ENCODE data around the gene DLGAP3. TPM values are rescaled to one million over a fixed set of nuclear protein-coding genes. Genes with fewer than 3 reads are reported as not detected.

DLGAP3 gene
- total RNA-seq, 1 experiment from 2014 or later: 0.27 TPM

GRCh38 chr1:34816332-34816731, 113.1 kb downstream of the DLGAP3 start:
- Histone ChIP-seq H3K79me2 (ENCODE audit: insufficient read depth, low read length) (no peaks in the 10 kb centered on the region), H3K27ac (ENCODE audit: low read depth, low read length) (no peak overlapping the region), H3K36me3 (ENCODE audit: control insufficient read depth in 1 of 2, insufficient read depth in 2 of 2, low read length in 2 of 2) (no peaks in the 10 kb centered on the region), H2AFZ (ENCODE audit: low read depth, low read length, poor library complexity, severe bottlenecking) (no peak overlapping the region), H4K20me1 (ENCODE audit: insufficient read depth) (no peaks in the 10 kb centered on the region), H3K9ac (ENCODE audit: low read length) (no peak overlapping the region), H3K9me2 (ENCODE audit: insufficient read depth) (no peaks in the 10 kb centered on the region), H3K9me3 (ENCODE audit: control insufficient read depth in 1 of 2, insufficient read depth in 1 of 2, low read depth in 1 of 2, low read length in 2 of 2) (no peaks in the 10 kb centered on the region), H3K27me3 (ENCODE audit: insufficient read depth, low read length) (no peaks in the 10 kb centered on the region), H3K4me1 (ENCODE audit: control insufficient read depth in 1 of 2, insufficient read depth in 2 of 2, low read length in 2 of 2) (no peaks in the 10 kb centered on the region), H3K4me2 (ENCODE audit: low read length) (no peak overlapping the region), H3K4me3 (replicated peaks in 1 of 2; ENCODE audit: low read depth in 1 of 2, low read length in 2 of 2) (no peak overlapping the region)
- CTCF ChIA-PET: no interaction called here
- ATAC-seq (no peak), DNase-seq (ENCODE audit: low read depth, low spot score) (no peak)
- RAD21 ChIA-PET (ENCODE audit: low non-redundant PET in 1 of 2, low total read pairs in 2 of 2, uncharacterized antibody in 2 of 2, unreplicated experiment in 2 of 2): no interaction called here
- no TSS peak for BruUV-seq (replicated peaks)
- TF ChIP-seq EGR1 (IDR thresholded peaks at IDR 0.05; ENCODE audit: low read depth): no peak
- TF ChIP-seq FOSL1 (IDR thresholded peaks at IDR 0.05; ENCODE audit: low read depth): no peak
- no peak for TF ChIP-seq CEBPB (IDR thresholded peaks at IDR 0.05; ENCODE audit: low read depth)
- TF ChIP-seq JUND (IDR thresholded peaks at IDR 0.05): no peak
- TF ChIP-seq YY1 (IDR thresholded peaks at IDR 0.05; ENCODE audit: extremely low read depth, insufficient replicate concordance, low read depth, low read length): no peak
- no peak for TF ChIP-seq ZFX (IDR thresholded peaks at IDR 0.05)
- TF ChIP-seq, protein P1, sequence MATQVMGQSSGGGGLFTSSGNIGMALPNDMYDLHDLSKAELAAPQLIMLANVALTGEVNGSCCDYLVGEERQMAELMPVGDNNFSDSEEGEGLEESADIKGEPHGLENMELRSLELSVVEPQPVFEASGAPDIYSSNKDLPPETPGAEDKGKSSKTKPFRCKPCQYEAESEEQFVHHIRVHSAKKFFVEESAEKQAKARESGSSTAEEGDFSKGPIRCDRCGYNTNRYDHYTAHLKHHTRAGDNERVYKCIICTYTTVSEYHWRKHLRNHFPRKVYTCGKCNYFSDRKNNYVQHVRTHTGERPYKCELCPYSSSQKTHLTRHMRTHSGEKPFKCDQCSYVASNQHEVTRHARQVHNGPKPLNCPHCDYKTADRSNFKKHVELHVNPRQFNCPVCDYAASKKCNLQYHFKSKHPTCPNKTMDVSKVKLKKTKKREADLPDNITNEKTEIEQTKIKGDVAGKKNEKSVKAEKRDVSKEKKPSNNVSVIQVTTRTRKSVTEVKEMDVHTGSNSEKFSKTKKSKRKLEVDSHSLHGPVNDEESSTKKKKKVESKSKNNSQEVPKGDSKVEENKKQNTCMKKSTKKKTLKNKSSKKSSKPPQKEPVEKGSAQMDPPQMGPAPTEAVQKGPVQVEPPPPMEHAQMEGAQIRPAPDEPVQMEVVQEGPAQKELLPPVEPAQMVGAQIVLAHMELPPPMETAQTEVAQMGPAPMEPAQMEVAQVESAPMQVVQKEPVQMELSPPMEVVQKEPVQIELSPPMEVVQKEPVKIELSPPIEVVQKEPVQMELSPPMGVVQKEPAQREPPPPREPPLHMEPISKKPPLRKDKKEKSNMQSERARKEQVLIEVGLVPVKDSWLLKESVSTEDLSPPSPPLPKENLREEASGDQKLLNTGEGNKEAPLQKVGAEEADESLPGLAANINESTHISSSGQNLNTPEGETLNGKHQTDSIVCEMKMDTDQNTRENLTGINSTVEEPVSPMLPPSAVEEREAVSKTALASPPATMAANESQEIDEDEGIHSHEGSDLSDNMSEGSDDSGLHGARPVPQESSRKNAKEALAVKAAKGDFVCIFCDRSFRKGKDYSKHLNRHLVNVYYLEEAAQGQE (IDR thresholded peaks at IDR 0.05; ENCODE audit: low read depth): no peak
- no peak for TF ChIP-seq ATF3 (IDR thresholded peaks at IDR 0.05)
- no peak for TF ChIP-seq SRF (IDR thresholded peaks at IDR 0.05; ENCODE audit: low read depth)
- no peak for TF ChIP-seq SIN3A (IDR thresholded peaks at IDR 0.05; ENCODE audit: low read depth)
- TF ChIP-seq, protein P2, sequence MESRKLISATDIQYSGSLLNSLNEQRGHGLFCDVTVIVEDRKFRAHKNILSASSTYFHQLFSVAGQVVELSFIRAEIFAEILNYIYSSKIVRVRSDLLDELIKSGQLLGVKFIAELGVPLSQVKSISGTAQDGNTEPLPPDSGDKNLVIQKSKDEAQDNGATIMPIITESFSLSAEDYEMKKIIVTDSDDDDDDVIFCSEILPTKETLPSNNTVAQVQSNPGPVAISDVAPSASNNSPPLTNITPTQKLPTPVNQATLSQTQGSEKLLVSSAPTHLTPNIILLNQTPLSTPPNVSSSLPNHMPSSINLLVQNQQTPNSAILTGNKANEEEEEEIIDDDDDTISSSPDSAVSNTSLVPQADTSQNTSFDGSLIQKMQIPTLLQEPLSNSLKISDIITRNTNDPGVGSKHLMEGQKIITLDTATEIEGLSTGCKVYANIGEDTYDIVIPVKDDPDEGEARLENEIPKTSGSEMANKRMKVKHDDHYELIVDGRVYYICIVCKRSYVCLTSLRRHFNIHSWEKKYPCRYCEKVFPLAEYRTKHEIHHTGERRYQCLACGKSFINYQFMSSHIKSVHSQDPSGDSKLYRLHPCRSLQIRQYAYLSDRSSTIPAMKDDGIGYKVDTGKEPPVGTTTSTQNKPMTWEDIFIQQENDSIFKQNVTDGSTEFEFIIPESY (IDR thresholded peaks at IDR 0.05; ENCODE audit: extremely low read depth, insufficient replicate concordance, low read length): no peak
- no peak for TF ChIP-seq EZH2 (IDR thresholded peaks at IDR 0.05)
- no peak for TF ChIP-seq SP1 (IDR thresholded peaks at IDR 0.05; ENCODE audit: low read depth)
- TF ChIP-seq MAX (IDR thresholded peaks at IDR 0.05): no peak
- POLR2A ChIA-PET: no interaction called here
- intact Hi-C loops (cut with micrococcal nuclease): no loop called here

Other genes starting within 250 kb of the DLGAP3 start
- 4.6 TPM for gene GJB5, start 174.6 kb downstream of the DLGAP3 start, total RNA-seq (2021; ENCODE audit: unreplicated experiment)
- gene GJB4, start 169.9 kb downstream of the DLGAP3 start, total RNA-seq (2021; ENCODE audit: unreplicated experiment): 2.0 TPM
- 46.7 TPM for gene GJB3, start 148.4 kb downstream of the DLGAP3 start, total RNA-seq (2021; ENCODE audit: unreplicated experiment)
- not detected for gene GJA4, start 136.7 kb downstream of the DLGAP3 start, total RNA-seq (2021; ENCODE audit: unreplicated experiment)
- 31.3 TPM for gene SMIM12, start 69.9 kb downstream of the DLGAP3 start, total RNA-seq (2021; ENCODE audit: unreplicated experiment)
- gene TMEM35B, start 55.7 kb upstream of the DLGAP3 start, total RNA-seq (2021; ENCODE audit: unreplicated experiment): 14.6 TPM
- 14.4 TPM for gene ZMYM6, start 102.3 kb upstream of the DLGAP3 start, total RNA-seq (2021; ENCODE audit: unreplicated experiment)
- 37.6 TPM for gene ZMYM1, start 149.7 kb upstream of the DLGAP3 start, total RNA-seq (2021; ENCODE audit: unreplicated experiment)

Measured in HCT116 (cell line).